ENCODE data around the gene MYNN.

DNA sequence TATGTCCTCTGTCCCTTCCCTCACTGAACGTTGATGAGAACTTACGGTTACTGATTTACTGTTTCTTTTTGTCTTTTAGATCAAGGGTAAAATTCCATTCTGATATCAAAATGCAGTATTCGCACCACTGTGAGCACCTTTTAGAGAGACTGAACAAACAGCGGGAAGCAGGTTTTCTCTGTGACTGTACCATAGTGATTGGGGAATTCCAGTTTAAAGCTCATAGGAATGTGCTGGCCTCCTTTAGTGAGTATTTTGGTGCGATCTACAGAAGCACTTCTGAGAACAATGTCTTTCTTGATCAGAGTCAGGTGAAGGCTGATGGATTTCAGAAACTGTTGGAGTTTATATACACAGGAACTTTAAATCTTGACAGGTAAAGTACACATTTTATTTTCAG is 990 bp downstream of the MYNN start:
- TF ChIP-seq, protein P1, sequence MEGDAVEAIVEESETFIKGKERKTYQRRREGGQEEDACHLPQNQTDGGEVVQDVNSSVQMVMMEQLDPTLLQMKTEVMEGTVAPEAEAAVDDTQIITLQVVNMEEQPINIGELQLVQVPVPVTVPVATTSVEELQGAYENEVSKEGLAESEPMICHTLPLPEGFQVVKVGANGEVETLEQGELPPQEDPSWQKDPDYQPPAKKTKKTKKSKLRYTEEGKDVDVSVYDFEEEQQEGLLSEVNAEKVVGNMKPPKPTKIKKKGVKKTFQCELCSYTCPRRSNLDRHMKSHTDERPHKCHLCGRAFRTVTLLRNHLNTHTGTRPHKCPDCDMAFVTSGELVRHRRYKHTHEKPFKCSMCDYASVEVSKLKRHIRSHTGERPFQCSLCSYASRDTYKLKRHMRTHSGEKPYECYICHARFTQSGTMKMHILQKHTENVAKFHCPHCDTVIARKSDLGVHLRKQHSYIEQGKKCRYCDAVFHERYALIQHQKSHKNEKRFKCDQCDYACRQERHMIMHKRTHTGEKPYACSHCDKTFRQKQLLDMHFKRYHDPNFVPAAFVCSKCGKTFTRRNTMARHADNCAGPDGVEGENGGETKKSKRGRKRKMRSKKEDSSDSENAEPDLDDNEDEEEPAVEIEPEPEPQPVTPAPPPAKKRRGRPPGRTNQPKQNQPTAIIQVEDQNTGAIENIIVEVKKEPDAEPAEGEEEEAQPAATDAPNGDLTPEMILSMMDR (IDR thresholded peaks at IDR 0.05; ENCODE audit: low read length) = no peak
- TF ChIP-seq EZH2 (IDR thresholded peaks at IDR 0.05; ENCODE audit: borderline replicate concordance, low read length) = no peak
